Left ventricle myocardium inferior (tissue), 1 donor: Measurements from ENCODE around the gene NES. TPM values are rescaled to one million over a fixed set of nuclear protein-coding genes. Genes with fewer than 3 reads are reported as not detected.

Experiments
- DNase-seq: peaks from one replicate; pipeline ENCODE4 v3.0.0-alpha.2; 2020
- H3K27ac ChIP-seq: fragments of 200-600 bp; replicated peaks from 2 replicates; pipeline ENCODE4 v1.8.0; 2021
- H3K27me3 ChIP-seq: fragments of 200-600 bp; 2 replicates; pipeline ENCODE4 v1.8.0; 2021; ENCODE audit warnings: low read depth
- H3K36me3 ChIP-seq: fragments of 200-600 bp; 2 replicates; pipeline ENCODE4 v1.8.0; 2021
- H3K4me1 ChIP-seq: fragments of 200-600 bp; 2 replicates; pipeline ENCODE4 v1.8.0; 2021
- H3K4me3 ChIP-seq: fragments of 200-600 bp; 2 replicates; pipeline ENCODE4 v1.8.0; 2021; ENCODE audit warnings: mild to moderate bottlenecking, moderate library complexity
- H3K9me3 ChIP-seq: fragments of 200-600 bp; replicated peaks from 2 replicates; pipeline ENCODE4 v1.8.0; 2021
- intact Hi-C: fragments of 100-400 bp; cut with micrococcal nuclease; formaldehyde crosslinking; loops from one replicate; pipeline ENCODE4 v1.11.0; 2022
- total RNA-seq: library from RNA; stranded (reverse); fragmentation: NEBNext Ultra II Directional; extraction: Animal tissue kit (Norgen Biotek cat#: 25700); gene quantifications from one replicate; pipeline ENCODE4 v1.2.1, GENCODE V29; 2021
- TF ChIP-seq, protein P1 (sequence below): fragments of 200-600 bp; IDR thresholded peaks from 2 replicates; pipeline ENCODE4 v1.8.0; 2021; ENCODE audit warnings: antibody characterized with exemption, mild to moderate bottlenecking, borderline replicate concordance
- donor health status: DM: no; HTN: yes; CAD: no; lungs with severe emphysema.

The NES gene
- total RNA-seq, 1 donor from 2014 or later = 164 TPM

DNA sequence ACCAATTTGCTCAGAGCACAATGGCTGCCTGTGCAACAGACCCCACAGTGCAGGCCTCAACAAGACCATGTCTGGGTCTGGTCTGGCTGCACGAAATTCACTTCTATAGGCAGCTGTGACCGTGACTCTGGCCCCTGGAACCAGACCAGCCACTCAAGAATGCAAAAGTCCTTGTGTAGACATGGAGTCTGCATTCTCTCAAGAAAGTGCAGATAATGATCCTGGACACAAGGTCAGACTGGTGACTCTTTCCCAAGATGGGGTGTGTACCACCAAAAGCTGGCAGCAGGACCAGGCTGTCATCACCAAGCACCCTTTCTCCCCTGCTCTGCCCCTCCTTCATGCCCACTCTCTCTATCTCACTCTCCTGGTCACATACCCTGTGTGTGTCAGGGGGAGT is 43.9 kb upstream of the NES start:
- H3K9me3 ChIP-seq = no peaks in the 10 kb centered on the region
- DNase-seq = no peak
- intact Hi-C loops = no loop called here
- no peaks in the 10 kb centered on the region for H3K27me3 ChIP-seq
- peaks cover 21% of the 10 kb centered on the region for H3K4me1 ChIP-seq
- H3K27ac ChIP-seq = no peak overlapping the region
- TF ChIP-seq, protein P1, sequence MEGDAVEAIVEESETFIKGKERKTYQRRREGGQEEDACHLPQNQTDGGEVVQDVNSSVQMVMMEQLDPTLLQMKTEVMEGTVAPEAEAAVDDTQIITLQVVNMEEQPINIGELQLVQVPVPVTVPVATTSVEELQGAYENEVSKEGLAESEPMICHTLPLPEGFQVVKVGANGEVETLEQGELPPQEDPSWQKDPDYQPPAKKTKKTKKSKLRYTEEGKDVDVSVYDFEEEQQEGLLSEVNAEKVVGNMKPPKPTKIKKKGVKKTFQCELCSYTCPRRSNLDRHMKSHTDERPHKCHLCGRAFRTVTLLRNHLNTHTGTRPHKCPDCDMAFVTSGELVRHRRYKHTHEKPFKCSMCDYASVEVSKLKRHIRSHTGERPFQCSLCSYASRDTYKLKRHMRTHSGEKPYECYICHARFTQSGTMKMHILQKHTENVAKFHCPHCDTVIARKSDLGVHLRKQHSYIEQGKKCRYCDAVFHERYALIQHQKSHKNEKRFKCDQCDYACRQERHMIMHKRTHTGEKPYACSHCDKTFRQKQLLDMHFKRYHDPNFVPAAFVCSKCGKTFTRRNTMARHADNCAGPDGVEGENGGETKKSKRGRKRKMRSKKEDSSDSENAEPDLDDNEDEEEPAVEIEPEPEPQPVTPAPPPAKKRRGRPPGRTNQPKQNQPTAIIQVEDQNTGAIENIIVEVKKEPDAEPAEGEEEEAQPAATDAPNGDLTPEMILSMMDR = no peak
- H3K4me3 ChIP-seq = no peak overlapping the region
- peaks cover 47% of the 10 kb centered on the region for H3K36me3 ChIP-seq

DNA sequence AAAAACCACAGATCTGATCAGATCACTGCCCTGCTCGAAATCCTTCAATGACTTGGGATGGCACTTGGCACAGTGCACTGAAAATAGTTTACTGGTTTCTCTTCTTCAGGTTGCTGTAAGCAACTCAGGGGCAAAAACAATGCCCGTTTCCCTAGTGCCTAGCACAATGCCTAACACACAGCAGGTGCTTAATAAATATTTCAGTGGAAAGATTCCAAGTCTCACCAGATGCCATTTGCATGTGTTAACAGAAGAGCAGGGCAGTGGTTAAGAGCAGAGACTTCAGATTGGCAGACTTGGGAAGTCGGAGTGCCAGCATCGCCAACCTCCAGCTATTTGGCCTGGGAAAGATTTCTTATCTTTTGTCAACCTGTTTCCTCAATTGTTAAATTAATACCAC is 40.1 kb upstream of the NES start:
- TF ChIP-seq, protein P1 = no peak
- no peaks in the 10 kb centered on the region for H3K4me1 ChIP-seq
- intact Hi-C loops = no loop called here
- H3K4me3 ChIP-seq = no peak overlapping the region
- DNase-seq = no peak
- no peaks in the 10 kb centered on the region for H3K27me3 ChIP-seq
- no peak overlapping the region for H3K27ac ChIP-seq
- H3K9me3 ChIP-seq = no peaks in the 10 kb centered on the region
- peaks cover 22% of the 10 kb centered on the region for H3K36me3 ChIP-seq

DNA sequence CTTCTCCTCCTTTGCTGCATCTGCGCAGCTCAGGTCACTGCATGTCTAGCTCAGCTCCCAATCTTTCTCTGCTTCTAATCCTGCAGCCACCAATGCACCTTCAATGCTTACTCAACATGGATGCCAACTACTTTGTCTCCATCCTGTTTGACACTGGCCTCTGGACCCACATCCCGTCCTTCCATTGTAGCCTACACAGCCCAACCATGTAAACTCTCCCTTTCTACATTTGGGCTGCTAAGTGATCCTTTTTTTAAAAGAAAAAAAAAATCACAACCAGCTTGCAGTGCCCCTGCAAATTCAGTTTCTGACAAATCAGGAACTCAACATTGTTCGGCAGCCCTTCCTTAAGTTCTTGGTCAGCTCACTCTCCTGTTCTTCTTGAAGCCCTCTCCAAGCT is 37.6 kb upstream of the NES start:
- no peak overlapping the region for H3K27ac ChIP-seq
- intact Hi-C loops = no loop called here
- H3K9me3 ChIP-seq = no peaks in the 10 kb centered on the region
- H3K4me3 ChIP-seq = no peak overlapping the region
- no peak for DNase-seq
- TF ChIP-seq, protein P1 = no peak
- peaks cover 6% of the 10 kb centered on the region for H3K4me1 ChIP-seq
- no peaks in the 10 kb centered on the region for H3K27me3 ChIP-seq
- peaks cover 4% of the 10 kb centered on the region for H3K36me3 ChIP-seq

DNA sequence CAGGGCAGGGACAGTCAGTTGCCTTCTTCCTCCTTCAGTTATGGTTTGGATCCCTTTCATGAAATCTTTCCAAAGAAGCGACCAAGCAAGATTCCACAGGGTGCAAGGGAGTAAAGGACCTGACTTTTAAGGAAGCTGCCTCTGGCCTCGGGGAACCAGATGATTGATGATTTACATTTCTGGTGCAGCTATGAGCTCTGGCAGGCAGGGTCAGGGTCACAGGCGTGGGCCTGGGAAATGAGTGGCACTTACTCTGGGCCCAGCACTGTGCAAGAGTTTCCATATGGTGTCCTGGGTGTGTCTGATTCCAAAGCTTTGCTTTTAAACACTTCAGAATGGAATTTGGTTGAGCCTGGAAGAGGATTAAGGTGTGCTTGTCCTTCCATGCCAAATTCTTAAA is 35.4 kb upstream of the NES start:
- Histone ChIP-seq H3K27me3 (no peaks in the 10 kb centered on the region), H3K9me3 (no peaks in the 10 kb centered on the region), H3K4me1 (peaks cover 12% of the 10 kb centered on the region), H3K36me3 (no peaks in the 10 kb centered on the region), H3K27ac (no peak overlapping the region), H3K4me3 (no peak overlapping the region)
- intact Hi-C loops = no loop called here
- TF ChIP-seq, protein P1 = no peak
- no peak for DNase-seq

DNA sequence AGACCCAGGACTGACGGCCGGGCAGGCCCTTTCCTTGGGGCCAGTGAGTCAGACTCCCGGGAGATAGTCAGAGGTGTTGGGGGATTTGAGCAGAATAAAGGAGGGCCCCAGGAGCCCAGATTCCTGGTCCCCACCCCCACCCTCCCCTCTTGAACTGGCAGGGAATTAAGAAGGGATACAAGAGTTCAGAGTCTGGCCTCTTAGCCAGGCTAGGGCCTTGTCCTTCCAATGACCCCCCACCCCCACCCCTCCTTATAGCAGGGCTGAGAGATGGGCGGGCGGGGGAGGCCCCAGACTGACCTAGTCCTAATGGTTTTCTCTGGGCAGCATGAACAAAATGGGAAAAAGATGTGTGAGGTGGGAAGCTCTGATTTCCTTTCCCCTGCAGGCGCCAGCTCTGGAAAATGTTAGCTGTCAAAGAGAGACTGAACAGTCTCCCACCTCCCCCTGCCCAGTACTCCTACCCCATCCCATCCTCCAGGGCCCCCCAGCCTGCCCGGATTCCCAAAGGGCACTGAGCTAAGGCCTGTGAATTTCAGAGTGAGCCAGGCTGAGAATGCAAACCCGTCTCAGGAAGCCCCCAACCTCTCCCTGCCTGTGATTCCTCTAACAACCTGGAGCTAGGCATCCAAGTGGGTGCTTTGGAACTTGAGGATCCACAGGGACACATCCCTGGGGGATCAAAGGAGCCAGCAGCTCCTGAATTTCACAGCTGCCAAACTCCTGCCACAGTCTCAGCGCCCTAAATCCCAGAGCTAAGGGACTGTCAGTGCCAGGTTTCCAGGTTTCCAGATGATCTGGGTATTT is 34.0 kb upstream of the NES start:
- peaks cover 23% of the 10 kb centered on the region for H3K4me1 ChIP-seq
- peaks cover 6% of the 10 kb centered on the region for H3K27me3 ChIP-seq
- no peak for DNase-seq
- TF ChIP-seq, protein P1 = no peak
- no peaks in the 10 kb centered on the region for H3K9me3 ChIP-seq
- intact Hi-C loops = no loop called here
- H3K4me3 ChIP-seq = no peak overlapping the region
- no peak overlapping the region for H3K27ac ChIP-seq
- H3K36me3 ChIP-seq = no peaks in the 10 kb centered on the region
